ENCODE data around the gene CYP39A1.

CYP39A1 gene

DNA sequence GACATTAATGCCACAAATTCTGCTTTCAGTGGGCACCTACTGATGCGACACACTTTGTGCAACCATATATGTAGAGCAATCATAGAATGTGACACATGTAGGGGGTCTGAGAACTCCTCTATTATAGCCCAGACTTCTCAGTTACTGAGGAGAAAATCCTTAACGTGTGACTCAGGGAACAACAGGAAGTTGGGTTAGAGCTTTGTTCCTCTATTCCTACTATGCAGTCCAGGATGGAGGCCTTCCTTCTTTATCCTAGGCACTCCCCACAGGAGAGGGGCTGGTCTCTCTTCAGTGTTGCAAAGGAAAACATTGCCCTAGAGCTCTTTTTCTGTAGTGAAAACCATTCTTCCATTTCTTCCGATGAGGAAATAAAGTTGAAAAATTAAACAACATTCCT lies 121.7 kb downstream of the CYP39A1 start:
- no peaks in the 10 kb centered on the region for H3K27me3 ChIP-seq (ENCODE audit: insufficient read depth, poor library complexity, severe bottlenecking)
- no peak for DNase-seq (ENCODE audit: low read depth in 1 of 2, low spot score in 1 of 2)
- no peak overlapping the region for H3K27ac ChIP-seq (replicated peaks)
- TF ChIP-seq SPI1 (IDR thresholded peaks at IDR 0.05; ENCODE audit: borderline replicate concordance, low read depth) (no peak), GABPA (IDR thresholded peaks at IDR 0.05; ENCODE audit: low read depth) (no peak), POLR2AphosphoS5 (IDR thresholded peaks at IDR 0.05; ENCODE audit: low read depth) (no peak)
- TF ChIP-seq, protein P1, sequence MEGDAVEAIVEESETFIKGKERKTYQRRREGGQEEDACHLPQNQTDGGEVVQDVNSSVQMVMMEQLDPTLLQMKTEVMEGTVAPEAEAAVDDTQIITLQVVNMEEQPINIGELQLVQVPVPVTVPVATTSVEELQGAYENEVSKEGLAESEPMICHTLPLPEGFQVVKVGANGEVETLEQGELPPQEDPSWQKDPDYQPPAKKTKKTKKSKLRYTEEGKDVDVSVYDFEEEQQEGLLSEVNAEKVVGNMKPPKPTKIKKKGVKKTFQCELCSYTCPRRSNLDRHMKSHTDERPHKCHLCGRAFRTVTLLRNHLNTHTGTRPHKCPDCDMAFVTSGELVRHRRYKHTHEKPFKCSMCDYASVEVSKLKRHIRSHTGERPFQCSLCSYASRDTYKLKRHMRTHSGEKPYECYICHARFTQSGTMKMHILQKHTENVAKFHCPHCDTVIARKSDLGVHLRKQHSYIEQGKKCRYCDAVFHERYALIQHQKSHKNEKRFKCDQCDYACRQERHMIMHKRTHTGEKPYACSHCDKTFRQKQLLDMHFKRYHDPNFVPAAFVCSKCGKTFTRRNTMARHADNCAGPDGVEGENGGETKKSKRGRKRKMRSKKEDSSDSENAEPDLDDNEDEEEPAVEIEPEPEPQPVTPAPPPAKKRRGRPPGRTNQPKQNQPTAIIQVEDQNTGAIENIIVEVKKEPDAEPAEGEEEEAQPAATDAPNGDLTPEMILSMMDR (IDR thresholded peaks at IDR 0.05; ENCODE audit: insufficient read depth, low read length), result no peak
- TF ChIP-seq, protein P2, sequence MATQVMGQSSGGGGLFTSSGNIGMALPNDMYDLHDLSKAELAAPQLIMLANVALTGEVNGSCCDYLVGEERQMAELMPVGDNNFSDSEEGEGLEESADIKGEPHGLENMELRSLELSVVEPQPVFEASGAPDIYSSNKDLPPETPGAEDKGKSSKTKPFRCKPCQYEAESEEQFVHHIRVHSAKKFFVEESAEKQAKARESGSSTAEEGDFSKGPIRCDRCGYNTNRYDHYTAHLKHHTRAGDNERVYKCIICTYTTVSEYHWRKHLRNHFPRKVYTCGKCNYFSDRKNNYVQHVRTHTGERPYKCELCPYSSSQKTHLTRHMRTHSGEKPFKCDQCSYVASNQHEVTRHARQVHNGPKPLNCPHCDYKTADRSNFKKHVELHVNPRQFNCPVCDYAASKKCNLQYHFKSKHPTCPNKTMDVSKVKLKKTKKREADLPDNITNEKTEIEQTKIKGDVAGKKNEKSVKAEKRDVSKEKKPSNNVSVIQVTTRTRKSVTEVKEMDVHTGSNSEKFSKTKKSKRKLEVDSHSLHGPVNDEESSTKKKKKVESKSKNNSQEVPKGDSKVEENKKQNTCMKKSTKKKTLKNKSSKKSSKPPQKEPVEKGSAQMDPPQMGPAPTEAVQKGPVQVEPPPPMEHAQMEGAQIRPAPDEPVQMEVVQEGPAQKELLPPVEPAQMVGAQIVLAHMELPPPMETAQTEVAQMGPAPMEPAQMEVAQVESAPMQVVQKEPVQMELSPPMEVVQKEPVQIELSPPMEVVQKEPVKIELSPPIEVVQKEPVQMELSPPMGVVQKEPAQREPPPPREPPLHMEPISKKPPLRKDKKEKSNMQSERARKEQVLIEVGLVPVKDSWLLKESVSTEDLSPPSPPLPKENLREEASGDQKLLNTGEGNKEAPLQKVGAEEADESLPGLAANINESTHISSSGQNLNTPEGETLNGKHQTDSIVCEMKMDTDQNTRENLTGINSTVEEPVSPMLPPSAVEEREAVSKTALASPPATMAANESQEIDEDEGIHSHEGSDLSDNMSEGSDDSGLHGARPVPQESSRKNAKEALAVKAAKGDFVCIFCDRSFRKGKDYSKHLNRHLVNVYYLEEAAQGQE (IDR thresholded peaks at IDR 0.05; ENCODE audit: insufficient replicate concordance, low read depth), result no peak
- H3K4me3 ChIP-seq (replicated peaks; ENCODE audit: insufficient read depth, low read length), result no peak overlapping the region

DNA sequence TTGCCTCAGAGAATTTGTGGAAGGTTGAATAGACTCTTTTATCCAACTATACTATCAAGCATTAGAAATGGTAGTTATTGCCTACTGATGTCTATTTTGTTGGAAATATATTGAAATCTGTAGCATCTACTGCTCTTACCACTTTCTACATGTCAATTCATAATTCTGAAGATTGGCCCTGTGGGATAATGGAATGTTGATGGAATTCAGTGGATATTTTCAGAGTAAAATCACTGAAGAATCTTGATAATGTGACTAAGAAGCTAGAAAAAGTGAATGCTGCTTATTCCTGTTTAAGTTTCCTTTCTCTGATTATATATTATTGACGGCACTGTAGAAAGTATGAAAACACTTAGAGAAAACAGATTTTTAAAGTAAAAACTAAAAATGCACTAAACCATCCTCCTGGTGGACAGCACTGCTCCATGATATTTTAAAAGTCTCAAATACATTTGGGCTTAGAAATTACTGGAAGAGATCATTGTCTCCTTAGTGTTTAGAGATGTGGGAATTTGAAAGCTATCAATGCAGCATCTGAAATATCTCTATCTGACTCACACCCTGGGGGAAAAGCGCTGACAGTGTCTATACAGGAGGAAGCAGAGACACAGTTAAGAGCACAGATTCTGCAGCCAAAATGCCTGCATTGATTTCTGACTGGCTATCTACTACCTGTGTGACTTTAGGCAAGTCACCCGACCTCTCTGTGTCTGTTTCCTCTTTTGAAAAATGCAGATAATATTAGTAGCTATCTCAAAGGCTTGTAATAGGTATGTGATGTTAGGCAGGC lies 123.5 kb downstream of the CYP39A1 start:
- no peak for DNase-seq (ENCODE audit: low read depth in 1 of 2, low spot score in 1 of 2)
- Histone ChIP-seq H3K27ac (replicated peaks) (no peak overlapping the region), H3K4me3 (replicated peaks; ENCODE audit: insufficient read depth, low read length) (no peak overlapping the region), H3K27me3 (ENCODE audit: insufficient read depth, poor library complexity, severe bottlenecking) (no peaks in the 10 kb centered on the region)
- TF ChIP-seq SPI1 (IDR thresholded peaks at IDR 0.05; ENCODE audit: borderline replicate concordance, low read depth) (no peak), GABPA (IDR thresholded peaks at IDR 0.05; ENCODE audit: low read depth) (no peak), POLR2AphosphoS5 (IDR thresholded peaks at IDR 0.05; ENCODE audit: low read depth) (no peak)
- TF ChIP-seq, protein P1 (IDR thresholded peaks at IDR 0.05; ENCODE audit: insufficient read depth, low read length), result no peak
- TF ChIP-seq, protein P2 (IDR thresholded peaks at IDR 0.05; ENCODE audit: insufficient replicate concordance, low read depth), result no peak

DNA sequence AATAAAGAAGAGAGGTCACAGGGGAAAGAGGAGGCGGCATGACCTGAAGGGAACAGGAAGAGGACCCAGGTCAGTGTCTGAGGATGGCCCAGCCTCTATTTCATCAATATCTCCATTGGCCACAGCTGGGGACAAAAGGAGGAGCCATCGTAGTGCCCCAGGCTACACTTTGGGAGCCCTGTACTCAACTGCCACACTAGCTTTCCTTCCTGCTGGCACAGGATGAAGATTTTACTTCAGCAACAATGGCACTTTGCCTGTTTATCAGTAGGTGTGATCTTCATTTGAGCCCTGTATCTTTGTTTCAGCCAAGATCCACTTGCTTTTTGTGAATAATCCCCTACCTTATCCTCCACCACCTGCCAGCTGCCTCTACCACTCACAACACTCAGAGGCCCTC lies 126.0 kb downstream of the CYP39A1 start:
- Histone ChIP-seq H3K4me3 (replicated peaks; ENCODE audit: insufficient read depth, low read length) (no peak overlapping the region), H3K27me3 (ENCODE audit: insufficient read depth, poor library complexity, severe bottlenecking) (no peaks in the 10 kb centered on the region), H3K27ac (replicated peaks) (no peak overlapping the region)
- no peak for DNase-seq (ENCODE audit: low read depth in 1 of 2, low spot score in 1 of 2)
- no peak for TF ChIP-seq GABPA (IDR thresholded peaks at IDR 0.05; ENCODE audit: low read depth)
- TF ChIP-seq, protein P2 (IDR thresholded peaks at IDR 0.05; ENCODE audit: insufficient replicate concordance, low read depth), result no peak
- TF ChIP-seq, protein P1 (IDR thresholded peaks at IDR 0.05; ENCODE audit: insufficient read depth, low read length), result no peak
- TF ChIP-seq POLR2AphosphoS5 (IDR thresholded peaks at IDR 0.05; ENCODE audit: low read depth), result no peak
- no peak for TF ChIP-seq SPI1 (IDR thresholded peaks at IDR 0.05; ENCODE audit: borderline replicate concordance, low read depth)

Measured in HL-60 (cell line).